COLO829 (cell line): ENCODE results near the gene RBFOX2.
"Not testable (repeated sequence)": the region's sequence is repeated elsewhere in the genome, so short reads cannot be mapped to it uniquely, and the experiment has no call there.

Source experiments
- DNase-seq: peaks from one replicate; pipeline ENCODE4 v3.0.0; 2012; ENCODE audit warnings: low spot score

Gene RBFOX2

DNA sequence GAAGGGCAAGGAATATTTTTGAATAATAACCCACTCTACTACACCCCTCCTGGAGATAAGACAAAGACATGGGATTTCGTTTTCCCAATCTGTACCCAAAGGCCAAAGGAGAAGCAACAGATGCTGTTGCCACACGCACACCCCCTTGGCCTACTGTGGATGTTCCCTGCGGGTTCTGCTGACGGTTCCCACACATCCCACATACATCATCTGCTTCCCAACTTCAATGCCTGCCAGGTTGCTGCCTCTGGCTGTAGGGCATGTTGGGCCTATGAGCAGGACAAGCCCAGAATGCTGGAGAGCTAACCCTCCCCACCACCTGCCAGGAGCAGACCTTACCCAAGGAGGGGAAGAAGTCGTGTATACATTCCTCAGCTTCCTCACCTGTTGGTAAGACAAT, 13.6 kb upstream of the RBFOX2 start:
- no peak for DNase-seq

- DNase-seq, result no peak
Observed at GRCh38 chr22:36039125-36039524, 10.5 kb upstream of the RBFOX2 start.

- no peak for DNase-seq
Observed at GRCh38 chr22:36037102-36037758, 8.6 kb upstream of the RBFOX2 start.

GRCh38 chr22:36036167-36036624, 7.6 kb upstream of the RBFOX2 start:
- no peak for DNase-seq

GRCh38 chr22:36032611-36033010, 4.0 kb upstream of the RBFOX2 start:
- DNase-seq, result no peak

DNA sequence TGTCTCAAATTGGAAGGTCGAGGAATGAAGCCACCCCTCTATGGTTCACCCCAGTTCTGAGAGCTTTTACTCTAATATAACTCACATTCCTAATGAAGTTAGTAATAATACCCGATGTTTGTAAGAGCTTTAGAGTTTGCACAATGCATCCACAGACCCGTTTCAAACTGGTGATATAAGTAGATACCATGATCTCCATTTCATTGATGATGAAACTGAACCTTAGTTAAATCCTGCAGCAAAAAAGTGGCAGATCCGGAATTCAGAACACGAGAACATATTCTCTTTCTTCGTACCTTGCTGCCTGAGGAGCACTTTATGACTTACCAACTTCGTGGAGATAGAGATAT, 757 bp upstream of the RBFOX2 start:
- DNase-seq, result no peak

DNA sequence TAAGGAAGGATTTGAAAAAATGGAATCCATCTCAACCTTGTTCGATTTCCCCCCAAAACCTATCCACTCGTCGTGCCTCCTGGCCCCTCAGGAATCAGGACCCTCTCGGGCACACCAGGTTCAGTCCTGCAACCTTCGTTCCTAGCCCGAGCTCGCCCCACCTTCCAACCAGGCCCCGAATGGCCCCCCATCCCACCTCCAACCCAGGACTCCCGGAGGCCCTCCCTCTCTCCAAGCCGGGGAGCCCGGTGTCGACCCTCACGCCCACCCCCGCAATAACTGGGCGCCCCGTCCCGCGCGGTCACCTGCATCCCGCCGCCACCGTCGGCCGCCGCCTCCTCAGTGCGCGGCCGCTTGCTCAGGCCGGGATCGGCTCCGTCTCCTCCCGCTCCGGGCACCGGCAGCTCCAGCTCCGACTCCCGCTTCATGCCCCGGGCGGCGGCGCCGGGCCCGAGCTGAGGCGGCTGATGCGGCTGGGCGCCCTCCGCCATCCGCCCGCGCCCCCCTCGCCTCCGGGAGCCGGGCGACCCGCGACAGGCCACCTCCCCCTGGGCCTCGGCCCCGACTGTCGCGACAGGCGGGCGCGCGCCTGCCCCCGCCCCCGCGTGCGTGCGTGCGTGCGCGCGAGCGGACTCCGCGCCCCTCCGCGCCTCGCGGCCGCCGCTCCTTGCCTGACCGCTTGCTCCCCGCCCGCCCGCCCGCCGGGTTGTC, 534 bp downstream of the RBFOX2 start:
- peak; percentile 78 for DNase-seq

DNA sequence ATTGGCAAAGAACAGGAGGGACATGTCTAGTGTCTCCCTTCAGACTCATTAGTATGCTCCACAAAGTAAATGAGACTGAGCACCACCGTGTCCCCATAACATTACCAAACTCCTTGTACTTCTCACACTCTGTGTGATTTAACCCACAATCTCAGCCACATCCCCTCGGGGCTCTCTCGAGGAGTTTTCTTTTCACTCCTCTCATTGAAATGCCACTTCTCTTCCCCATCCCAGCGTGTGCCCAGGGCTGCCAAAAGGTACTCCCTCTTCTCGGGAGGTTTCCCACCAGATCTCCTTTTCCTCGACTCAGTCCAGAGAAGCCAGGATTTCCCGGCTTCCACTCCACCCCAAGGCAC, 1.1 kb downstream of the RBFOX2 start:
- DNase-seq, result no peak

DNA sequence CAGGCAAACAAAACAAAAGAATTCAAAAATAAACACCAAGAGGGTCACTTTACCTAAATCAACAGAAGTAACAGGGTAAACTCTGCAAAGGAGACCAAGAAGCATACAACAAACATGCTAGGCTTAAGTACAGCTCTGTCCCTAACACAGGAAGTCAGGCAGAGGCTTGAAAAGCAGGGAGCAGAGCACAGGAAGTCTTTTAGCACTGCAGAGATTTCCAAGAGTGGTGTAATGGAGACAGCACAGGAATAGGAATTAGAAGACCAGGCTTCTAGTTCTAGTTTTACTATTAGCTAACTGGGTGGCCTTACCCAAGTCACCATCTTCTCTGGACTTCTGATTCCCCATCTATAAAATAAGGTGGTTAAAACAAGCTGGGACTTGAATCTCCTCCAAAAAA, 1.9 kb downstream of the RBFOX2 start:
- DNase-seq, result no peak

GRCh38 chr22:36022697-36023096, 5.9 kb downstream of the RBFOX2 start:
- no peak for DNase-seq

DNA sequence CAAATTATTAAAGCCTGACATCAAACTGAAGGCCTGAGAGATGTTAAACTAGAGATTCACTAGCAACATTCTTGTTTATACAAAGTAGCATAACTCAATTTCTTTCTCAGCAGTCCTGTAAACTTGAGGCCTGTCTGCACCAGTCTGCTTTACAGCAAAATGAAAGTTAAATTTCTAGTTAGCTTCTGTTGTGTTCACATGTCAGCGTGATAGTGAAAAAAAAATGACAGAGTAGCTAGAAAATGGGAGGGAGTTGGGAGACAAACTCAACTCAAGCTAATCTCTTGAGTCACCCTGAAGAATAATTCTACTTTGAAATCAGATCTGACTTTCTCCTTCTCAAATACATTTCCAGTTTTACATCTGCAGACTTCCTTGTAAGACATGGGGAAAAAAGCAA, 6.5 kb downstream of the RBFOX2 start:
- DNase-seq, result no peak

GRCh38 chr22:36021606-36022153, 6.9 kb downstream of the RBFOX2 start:
- DNase-seq, result no peak

DNA sequence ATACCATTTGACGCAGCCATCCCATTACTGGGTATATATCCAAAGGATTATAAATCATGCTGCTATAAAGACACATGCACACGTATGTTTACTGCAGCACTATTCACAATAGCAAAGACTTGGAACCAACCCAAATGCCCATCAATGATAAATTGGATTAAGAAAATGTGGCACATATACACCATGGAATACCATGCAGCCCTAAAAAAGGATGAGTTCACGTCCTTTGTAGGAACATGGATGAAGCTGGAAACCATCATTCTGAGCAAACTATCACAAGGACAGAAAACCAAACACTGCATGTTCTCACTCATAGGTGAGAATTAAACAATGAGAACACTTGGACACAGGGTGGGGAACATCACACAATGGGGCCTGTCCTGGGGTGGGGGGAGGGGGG, 7.8 kb downstream of the RBFOX2 start:
- DNase-seq, result not testable (repeated sequence)

DNA sequence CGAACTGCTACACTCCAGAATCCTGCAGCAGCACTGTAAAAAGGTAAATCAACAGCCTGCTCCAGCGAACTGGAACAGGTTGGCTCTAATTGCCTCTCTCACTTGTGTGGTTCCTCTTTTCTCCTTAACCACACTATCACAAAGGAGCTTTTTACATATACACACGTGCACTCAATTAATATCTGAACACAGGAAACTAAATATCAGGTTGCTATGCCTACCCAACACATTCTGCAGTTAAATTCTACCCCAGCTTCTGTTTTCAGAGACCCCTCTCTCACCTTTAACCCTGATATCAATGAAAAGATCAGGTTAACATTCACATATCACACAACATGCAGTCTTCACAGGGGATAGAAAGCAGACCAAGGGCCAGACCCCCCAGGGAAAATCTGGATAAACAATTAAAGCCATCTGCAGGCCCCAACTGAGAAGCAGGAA, 11.0 kb downstream of the RBFOX2 start:
- DNase-seq, result peak; percentile 59

GRCh38 chr22:36016684-36017083, 11.9 kb downstream of the RBFOX2 start:
- DNase-seq, result no peak

GRCh38 chr22:36015811-36016529, 12.7 kb downstream of the RBFOX2 start:
- DNase-seq, result no peak

GRCh38 chr22:36015155-36015810, 13.3 kb downstream of the RBFOX2 start:
- DNase-seq, result no peak

DNA sequence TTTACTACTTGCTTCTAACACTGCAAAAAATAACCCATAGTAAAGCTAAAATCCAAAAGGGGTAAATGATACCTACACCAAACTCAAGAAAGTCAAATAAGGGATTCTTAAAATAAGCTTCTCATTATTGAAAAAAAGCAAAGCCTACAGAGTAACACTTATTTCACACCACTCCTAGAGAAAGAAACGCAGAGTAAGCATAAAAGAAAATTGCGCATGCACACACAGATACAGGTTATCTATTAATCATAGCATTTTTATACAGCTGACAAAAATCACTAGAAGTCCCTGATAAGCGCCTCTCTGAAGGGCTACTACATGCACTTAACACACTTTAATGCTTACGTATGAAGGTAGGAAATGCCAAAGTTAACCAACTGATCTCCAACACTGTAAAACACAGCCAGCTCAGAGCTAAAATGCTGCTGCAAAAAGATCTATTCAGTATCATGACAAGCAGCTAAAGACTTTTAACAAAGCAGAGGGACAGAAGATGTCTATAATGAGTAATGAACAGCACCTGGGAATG, 14.0 kb downstream of the RBFOX2 start:
- no peak for DNase-seq

GRCh38 chr22:36012332-36012731, 16.3 kb downstream of the RBFOX2 start:
- DNase-seq, result no peak

GRCh38 chr22:36010882-36011281, 17.7 kb downstream of the RBFOX2 start:
- no peak for DNase-seq

GRCh38 chr22:36010090-36010489, 18.5 kb downstream of the RBFOX2 start:
- no peak for DNase-seq

DNA sequence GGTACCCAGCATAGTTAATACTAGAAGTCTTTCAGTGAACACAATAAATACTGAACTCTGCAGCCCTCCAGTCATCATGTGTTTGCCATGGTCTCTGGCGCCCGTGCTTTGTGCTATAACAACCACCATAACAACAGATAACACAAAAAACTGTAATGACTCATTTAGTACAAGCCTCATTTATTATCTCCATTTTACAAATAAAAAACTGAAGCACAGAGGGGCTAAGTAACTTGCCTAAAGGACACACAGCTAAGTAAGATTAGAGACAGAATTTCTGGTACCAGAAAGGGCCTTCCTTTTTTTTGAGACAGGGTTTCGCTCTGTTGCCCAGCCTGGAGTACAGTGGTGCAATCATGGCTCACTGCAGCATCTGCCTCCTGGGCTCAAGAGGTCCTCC, 19.5 kb downstream of the RBFOX2 start:
- DNase-seq, result no peak
